Measurements from ENCODE around the gene MTO1. TPM values are rescaled to one million over a fixed set of nuclear protein-coding genes. Genes with fewer than 3 reads are reported as not detected.

MTO1 gene
- total RNA-seq, 2 donors from 2014 or later, result 13.7 to 17.8 TPM

GRCh38 chr6:73556836-73557235, 95.3 kb downstream of the MTO1 start:
- ATAC-seq (no peak), DNase-seq (no peak)
- intact Hi-C loops (cut with DNase I), result no loop called here
- Histone ChIP-seq H3K9me3 (no peaks in the 10 kb centered on the region), H3K27ac (no peak overlapping the region), H3K4me1 (no peaks in the 10 kb centered on the region), H3K4me3 (no peak overlapping the region), H3K27me3 (no peaks in the 10 kb centered on the region), H3K36me3 (replicated peaks in 1 of 2; ENCODE audit: insufficient read depth in 1 of 2, low read depth in 2 of 2) (no peaks in the 10 kb centered on the region)
- 27 to 40% methylated on average over 1 of the region's 1 CpG for WGBS, 2 donors
- TF ChIP-seq CTCF (IDR thresholded peaks at IDR 0.05) (no peak), POLR2A (IDR thresholded peaks at IDR 0.05) (no peak)

Small RNAs within 50 kb of the gene (small RNA-seq; reads per million reads assigned to genes)
- not detected for gene AL603910.2
- not detected for gene RN7SL827P
- not detected for gene RNU6-975P

Other genes starting within 250 kb of the MTO1 start
- gene KHDC1L, start 236.2 kb upstream of the MTO1 start, total RNA-seq, result not detected
- 1 to 10 TPM; 1.0 to 3.0 TPM for gene KHDC1, start 198.5 kb upstream of the MTO1 start, total RNA-seq
- gene DPPA5, start 107.5 kb upstream of the MTO1 start, total RNA-seq, result not detected
- not detected for gene KHDC3L, start 99.1 kb upstream of the MTO1 start, total RNA-seq
- not detected for gene OOEP, start 91.8 kb upstream of the MTO1 start, total RNA-seq
- gene DDX43, start 66.9 kb upstream of the MTO1 start, total RNA-seq, result 1 to 10 TPM in 1 of 2 donors, under 1 TPM in 1; 0.26 to 3.0 TPM
- gene CGAS, start 9.4 kb upstream of the MTO1 start, total RNA-seq, result 1 to 10 TPM; 3.1 to 4.0 TPM
- gene EEF1A1, start 59.3 kb downstream of the MTO1 start, total RNA-seq, result 1,000 to 10,000 TPM; 4,267 to 4,798 TPM
- 10 to 100 TPM in 1 of 2 donors, 1 to 10 TPM in 1; 4.9 to 11.2 TPM for gene SLC17A5, start 192.3 kb downstream of the MTO1 start, total RNA-seq
- gene CD109, start 234.5 kb downstream of the MTO1 start, total RNA-seq, result 10 to 100 TPM in 1 of 2 donors, 1 to 10 TPM in 1; 2.6 to 30.7 TPM

All from body of pancreas (tissue), 4 donors.